Stimulated activated memory B cell treated with anti-CD40 and anti-IgM and Interleukin-4, amounts not matched to agents 10 μg/mL and 1 μg/mL and 100 μg/mL, for 72 hours (primary cell): ENCODE results near the gene TMEM186.
"Not testable (repeated sequence)": the region's sequence is repeated elsewhere in the genome, so short reads cannot be mapped to it uniquely, and the experiment has no call there.

Experiments
- ATAC-seq: fragments of 150-1000 bp; cut with Tn5 transposase; 2 replicates; pipeline ENCODE4 v1.10.0; 2021
- H3K27ac Mint-ChIP-seq: one replicate; pipeline ENCODE4 v1.8.0; 2022; ENCODE audit warnings: mild to moderate bottlenecking, mixed read lengths
- H3K27me3 Mint-ChIP-seq: one replicate; pipeline ENCODE4 v1.8.0; 2022; ENCODE audit warnings: mixed read lengths
- H3K36me3 Mint-ChIP-seq: one replicate; pipeline ENCODE4 v1.8.0; 2022; ENCODE audit warnings: mixed read lengths
- H3K4me1 Mint-ChIP-seq: one replicate; pipeline ENCODE4 v1.8.0; 2022; ENCODE audit warnings: mixed read lengths
- H3K4me3 Mint-ChIP-seq: one replicate; pipeline ENCODE4 v1.8.0; 2022; ENCODE audit warnings: mild to moderate bottlenecking, moderate library complexity, mixed read lengths
- H3K9me3 Mint-ChIP-seq: one replicate; pipeline ENCODE4 v1.8.0; 2022; ENCODE audit warnings: mixed read lengths

The TMEM186 gene

GRCh38 chr16:8798174-8798527 lies 712 bp upstream of the TMEM186 start:
- H3K4me3 Mint-ChIP-seq: peak overlapping the region; percentile 94
- H3K27me3 Mint-ChIP-seq: no peaks in the 10 kb centered on the region
- ATAC-seq: peak; percentile 1
- H3K27ac Mint-ChIP-seq: peak overlapping the region; percentile 97
- H3K36me3 Mint-ChIP-seq: peaks cover 23% of the 10 kb centered on the region
- H3K9me3 Mint-ChIP-seq: no peaks in the 10 kb centered on the region
- peaks cover 38% of the 10 kb centered on the region for H3K4me1 Mint-ChIP-seq

GRCh38 chr16:8796469-8797363 lies 723 bp downstream of the TMEM186 start:
- Mint-ChIP-seq H3K9me3 (no peaks in the 10 kb centered on the region), H3K27me3 (no peaks in the 10 kb centered on the region), H3K4me1 (peaks cover 43% of the 10 kb centered on the region), H3K36me3 (peaks cover 9% of the 10 kb centered on the region), H3K4me3 (peak overlapping the region; percentile 94), H3K27ac (peak overlapping the region; percentile 97)
- peak; percentile 1 for ATAC-seq

GRCh38 chr16:8795818-8796217 lies 1.6 kb downstream of the TMEM186 start:
- H3K9me3 Mint-ChIP-seq: no peaks in the 10 kb centered on the region
- peaks cover 5% of the 10 kb centered on the region for H3K36me3 Mint-ChIP-seq
- H3K27ac Mint-ChIP-seq: no peak overlapping the region
- no peak for ATAC-seq
- no peak overlapping the region for H3K4me3 Mint-ChIP-seq
- no peaks in the 10 kb centered on the region for H3K27me3 Mint-ChIP-seq
- peaks cover 44% of the 10 kb centered on the region for H3K4me1 Mint-ChIP-seq

GRCh38 chr16:8795091-8795490 lies 2.3 kb downstream of the TMEM186 start:
- no peak overlapping the region for H3K27ac Mint-ChIP-seq

GRCh38 chr16:8788578-8789172 lies 8.8 kb downstream of the TMEM186 start:
- Mint-ChIP-seq H3K4me3 (no peak overlapping the region), H3K27ac (no peak overlapping the region), H3K9me3 (no peaks in the 10 kb centered on the region), H3K27me3 (no peaks in the 10 kb centered on the region), H3K4me1 (peaks cover 6% of the 10 kb centered on the region), H3K36me3 (no peaks in the 10 kb centered on the region)
- ATAC-seq: no peak

More at GRCh38 chr16:8795091-8795490, 2.3 kb downstream of the TMEM186 start:
- Mint-ChIP-seq H3K9me3 (no peaks in the 10 kb centered on the region), H3K4me3 (no peak overlapping the region), H3K27me3 (no peaks in the 10 kb centered on the region), H3K4me1 (peaks cover 44% of the 10 kb centered on the region), H3K36me3 (peaks cover 5% of the 10 kb centered on the region)
- no peak for ATAC-seq

GRCh38 chr16:8786316-8786715 lies 11.1 kb downstream of the TMEM186 start:
- ATAC-seq, H3K4me1 Mint-ChIP-seq: not testable (repeated sequence)

GRCh38 chr16:8785408-8785807 lies 12.0 kb downstream of the TMEM186 start:
- no peak overlapping the region for H3K27ac Mint-ChIP-seq
- H3K4me3 Mint-ChIP-seq: no peak overlapping the region
- no peaks in the 10 kb centered on the region for H3K27me3 Mint-ChIP-seq
- H3K9me3 Mint-ChIP-seq: no peaks in the 10 kb centered on the region
- no peak for ATAC-seq
- H3K36me3 Mint-ChIP-seq: peaks cover 19% of the 10 kb centered on the region
- no peaks in the 10 kb centered on the region for H3K4me1 Mint-ChIP-seq

More at GRCh38 chr16:8786316-8786715, 11.1 kb downstream of the TMEM186 start:
- not testable (repeated sequence) for H3K27me3 Mint-ChIP-seq, H3K27ac Mint-ChIP-seq, H3K9me3 Mint-ChIP-seq, H3K4me3 Mint-ChIP-seq
- H3K36me3 Mint-ChIP-seq: peaks cover 13% of the 10 kb centered on the region

GRCh38 chr16:8782673-8783072 lies 14.8 kb downstream of the TMEM186 start:
- Mint-ChIP-seq H3K9me3 (no peaks in the 10 kb centered on the region), H3K36me3 (peaks cover 35% of the 10 kb centered on the region), H3K4me1 (no peaks in the 10 kb centered on the region), H3K4me3 (no peak overlapping the region), H3K27ac (no peak overlapping the region), H3K27me3 (no peaks in the 10 kb centered on the region)
- no peak for ATAC-seq

- Mint-ChIP-seq H3K4me1 (no peaks in the 10 kb centered on the region), H3K36me3 (peaks cover 42% of the 10 kb centered on the region), H3K27me3 (no peaks in the 10 kb centered on the region), H3K9me3 (peaks cover 2% of the 10 kb centered on the region), H3K4me3 (no peak overlapping the region), H3K27ac (no peak overlapping the region)
- no peak for ATAC-seq
Measured at GRCh38 chr16:8781797-8782196, 15.6 kb downstream of the TMEM186 start.

- H3K36me3 Mint-ChIP-seq: peaks cover 69% of the 10 kb centered on the region
- no peaks in the 10 kb centered on the region for H3K4me1 Mint-ChIP-seq
- ATAC-seq: no peak
Measured at GRCh38 chr16:8777217-8777616, 20.2 kb downstream of the TMEM186 start.

GRCh38 chr16:8776129-8776584 lies 21.3 kb downstream of the TMEM186 start:
- Mint-ChIP-seq H3K4me1 (no peaks in the 10 kb centered on the region), H3K4me3 (no peak overlapping the region), H3K27ac (no peak overlapping the region), H3K36me3 (peaks cover 76% of the 10 kb centered on the region), H3K9me3 (peaks cover 2% of the 10 kb centered on the region), H3K27me3 (no peaks in the 10 kb centered on the region)
- no peak for ATAC-seq

More at GRCh38 chr16:8777217-8777616, 20.2 kb downstream of the TMEM186 start:
- Mint-ChIP-seq H3K27ac (no peak overlapping the region), H3K4me3 (no peak overlapping the region), H3K27me3 (no peaks in the 10 kb centered on the region), H3K9me3 (peaks cover 2% of the 10 kb centered on the region)

GRCh38 chr16:8775359-8775758 lies 22.1 kb downstream of the TMEM186 start:
- Mint-ChIP-seq H3K27me3 (no peaks in the 10 kb centered on the region), H3K36me3 (peaks cover 70% of the 10 kb centered on the region), H3K4me3 (no peak overlapping the region), H3K27ac (no peak overlapping the region), H3K4me1 (no peaks in the 10 kb centered on the region), H3K9me3 (peaks cover 2% of the 10 kb centered on the region)
- ATAC-seq: no peak

GRCh38 chr16:8774208-8774607 lies 23.2 kb downstream of the TMEM186 start:
- H3K36me3 Mint-ChIP-seq: peaks cover 67% of the 10 kb centered on the region
- no peaks in the 10 kb centered on the region for H3K27me3 Mint-ChIP-seq
- H3K27ac Mint-ChIP-seq: no peak overlapping the region
- ATAC-seq: no peak
- peaks cover 2% of the 10 kb centered on the region for H3K9me3 Mint-ChIP-seq
- H3K4me1 Mint-ChIP-seq: no peaks in the 10 kb centered on the region
- no peak overlapping the region for H3K4me3 Mint-ChIP-seq

GRCh38 chr16:8773537-8773936 lies 23.9 kb downstream of the TMEM186 start:
- peaks cover 2% of the 10 kb centered on the region for H3K9me3 Mint-ChIP-seq
- no peak overlapping the region for H3K27ac Mint-ChIP-seq
- no peaks in the 10 kb centered on the region for H3K4me1 Mint-ChIP-seq
- ATAC-seq: no peak
- H3K4me3 Mint-ChIP-seq: no peak overlapping the region
- H3K27me3 Mint-ChIP-seq: no peaks in the 10 kb centered on the region
- H3K36me3 Mint-ChIP-seq: peaks cover 74% of the 10 kb centered on the region

- no peaks in the 10 kb centered on the region for H3K27me3 Mint-ChIP-seq
- H3K36me3 Mint-ChIP-seq: peaks cover 63% of the 10 kb centered on the region
- no peak overlapping the region for H3K4me3 Mint-ChIP-seq
- no peaks in the 10 kb centered on the region for H3K4me1 Mint-ChIP-seq
- H3K27ac Mint-ChIP-seq: no peak overlapping the region
- no peaks in the 10 kb centered on the region for H3K9me3 Mint-ChIP-seq
- no peak for ATAC-seq
Measured at GRCh38 chr16:8768692-8769091, 28.7 kb downstream of the TMEM186 start.

- no peak for ATAC-seq
- H3K9me3 Mint-ChIP-seq: no peaks in the 10 kb centered on the region
Measured at GRCh38 chr16:8768283-8768682, 29.2 kb downstream of the TMEM186 start.

More at GRCh38 chr16:8768283-8768682, 29.2 kb downstream of the TMEM186 start:
- H3K36me3 Mint-ChIP-seq: peaks cover 59% of the 10 kb centered on the region
- H3K27me3 Mint-ChIP-seq: no peaks in the 10 kb centered on the region
- H3K4me1 Mint-ChIP-seq: no peaks in the 10 kb centered on the region
- H3K4me3 Mint-ChIP-seq: no peak overlapping the region
- H3K27ac Mint-ChIP-seq: no peak overlapping the region
